ENCODE results near the gene CCR6.
"Not testable (repeated sequence)": the region's sequence is repeated elsewhere in the genome, so short reads cannot be mapped to it uniquely, and the experiment has no call there.

Gene CCR6

DNA sequence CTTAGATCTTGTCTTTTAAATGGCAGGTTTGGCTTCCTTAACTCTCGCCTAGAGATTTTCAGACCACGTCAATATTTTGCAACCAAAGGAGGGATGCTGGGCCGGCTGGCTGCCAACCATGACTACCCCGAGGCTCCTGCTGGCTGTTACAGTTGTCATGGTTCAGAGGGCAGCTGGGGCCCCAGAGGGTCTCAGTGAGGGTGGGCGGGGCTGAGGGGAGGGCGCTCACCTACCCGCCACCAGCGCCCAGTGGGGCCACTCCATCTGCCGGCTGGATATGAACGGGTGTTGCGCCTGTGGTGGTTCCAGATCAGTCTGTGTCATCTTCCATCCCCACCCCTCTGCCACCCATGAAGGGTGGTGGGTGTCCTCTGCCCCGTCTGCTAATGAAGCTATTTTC, 22.6 kb downstream of the CCR6 start:
- DNase-seq, result no peak

DNA sequence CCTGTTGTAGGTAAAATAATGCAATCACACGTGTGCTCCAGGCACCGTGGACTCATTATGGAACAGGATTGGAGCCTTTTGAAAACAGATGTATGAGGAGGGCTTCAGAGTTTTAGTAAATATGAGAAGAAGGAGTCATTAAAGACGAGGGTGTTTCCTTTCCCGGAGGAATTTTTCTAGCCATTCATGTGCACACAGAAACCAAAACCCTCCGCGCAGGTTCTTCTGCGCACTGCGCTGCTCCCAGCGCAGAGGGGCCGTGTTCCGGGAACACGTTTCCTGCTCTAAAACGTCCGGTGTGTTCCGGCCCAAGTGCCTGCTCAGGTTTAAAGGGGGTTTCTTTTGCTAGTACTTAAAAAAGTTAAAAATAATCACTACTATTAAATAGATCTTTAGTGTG, 23.2 kb downstream of the CCR6 start:
- DNase-seq, result no peak

DNA sequence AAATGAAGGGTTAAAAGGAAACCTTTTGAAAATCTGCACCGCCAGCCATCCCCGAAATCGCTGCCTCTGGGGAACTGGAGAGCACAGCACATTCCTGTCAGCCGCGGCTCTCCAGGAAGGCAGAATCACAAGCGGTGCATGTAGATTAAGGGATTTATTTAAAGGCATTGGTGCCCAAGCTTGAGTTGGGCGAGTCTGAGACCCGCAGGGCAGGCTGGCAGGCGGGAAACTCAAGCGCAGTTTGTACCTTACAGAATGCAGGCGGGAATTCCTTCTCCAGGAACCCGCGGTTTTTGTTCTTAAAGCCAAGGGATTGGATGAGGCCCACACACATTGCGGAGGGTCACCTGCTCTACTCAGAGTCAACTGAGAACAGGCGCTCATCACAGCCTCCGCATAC, 24.1 kb downstream of the CCR6 start:
- no peak for DNase-seq

DNA sequence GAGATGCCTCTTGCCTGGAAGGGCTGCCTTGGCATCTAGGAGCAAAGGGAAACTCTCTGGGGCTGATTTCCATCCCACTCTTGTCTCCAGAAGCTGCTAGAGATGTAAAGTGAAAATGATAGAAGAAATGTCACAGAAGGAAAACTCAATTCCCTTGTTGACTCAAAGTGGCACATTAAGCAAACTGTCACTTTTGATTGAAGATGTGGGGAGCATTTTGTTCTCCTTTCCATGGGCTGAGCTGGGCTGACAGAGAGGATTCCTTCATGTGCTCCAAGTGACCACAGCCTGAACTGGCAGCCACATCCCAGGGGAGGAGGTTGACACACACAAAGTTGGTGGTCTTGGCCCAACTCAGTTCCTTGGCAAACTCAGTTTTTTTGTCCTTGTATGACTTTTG, 25.1 kb downstream of the CCR6 start:
- DNase-seq, result no peak

DNA sequence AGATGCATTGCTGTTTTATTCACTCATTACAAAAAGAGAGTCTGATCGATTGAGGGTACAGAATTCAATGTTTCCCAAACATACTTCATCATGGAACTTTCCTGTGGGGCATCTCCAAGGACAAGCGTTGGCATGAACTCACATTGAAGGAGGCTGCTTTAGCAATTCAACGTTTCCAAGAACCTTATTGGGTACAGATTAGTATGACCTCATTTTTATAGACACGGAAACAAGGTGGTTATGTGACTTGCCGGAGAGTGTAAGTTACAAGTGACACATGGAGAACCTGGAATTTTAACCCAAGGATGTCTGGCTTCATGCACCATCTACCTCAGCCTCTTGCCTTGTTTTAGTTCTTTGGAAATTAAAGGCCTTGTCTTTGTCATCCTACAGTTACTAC, 26.1 kb downstream of the CCR6 start:
- DNase-seq, result no peak

DNA sequence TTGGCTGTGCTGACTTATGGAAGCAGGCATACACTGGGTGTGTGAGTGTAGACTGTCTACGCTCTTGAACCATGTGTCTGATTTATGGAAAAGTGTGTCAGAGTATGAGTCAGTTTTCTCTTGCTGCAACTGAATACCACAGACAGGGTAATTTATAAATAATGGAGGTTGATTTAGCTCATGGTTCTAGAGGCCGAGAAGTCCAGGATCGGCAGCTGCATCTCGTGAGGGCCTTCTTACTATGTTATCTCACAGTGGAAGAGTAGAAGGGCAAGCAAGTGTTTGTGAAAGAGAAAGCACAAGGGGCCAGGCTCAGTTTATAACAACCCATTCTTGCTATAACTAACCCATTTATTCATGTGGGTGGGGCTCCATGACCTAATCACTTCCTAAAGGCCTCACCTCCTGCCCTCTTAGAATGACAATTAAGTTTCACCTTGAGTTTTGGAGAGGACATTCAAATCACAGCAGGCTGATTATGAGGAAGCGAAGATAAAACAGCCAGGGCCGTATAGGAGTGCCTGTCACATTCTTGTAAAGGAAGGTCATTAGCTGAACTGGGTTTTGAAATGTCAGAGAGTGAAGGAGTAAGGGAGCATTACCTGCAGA, 28.1 kb downstream of the CCR6 start:
- no peak for DNase-seq

DNA sequence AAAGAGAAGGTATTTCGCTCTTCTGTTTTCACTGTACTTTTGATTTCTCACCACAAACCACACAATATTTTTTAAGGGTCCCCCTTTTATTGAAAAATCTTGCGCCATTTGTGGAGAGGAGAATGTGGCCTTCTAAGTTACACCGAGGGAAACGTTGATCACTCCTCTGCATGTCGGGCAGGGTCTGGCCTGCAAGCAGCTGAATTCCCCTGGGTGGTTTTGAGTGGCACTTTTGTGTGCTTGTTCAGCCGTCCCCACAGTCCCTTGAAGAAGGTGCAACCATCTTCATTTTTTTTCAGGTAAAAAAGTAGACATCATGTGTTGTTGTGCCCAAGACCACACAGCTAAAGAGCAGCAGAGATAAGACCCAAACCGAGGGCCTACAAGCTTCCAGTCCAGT, 28.8 kb downstream of the CCR6 start:
- no peak for DNase-seq

DNA sequence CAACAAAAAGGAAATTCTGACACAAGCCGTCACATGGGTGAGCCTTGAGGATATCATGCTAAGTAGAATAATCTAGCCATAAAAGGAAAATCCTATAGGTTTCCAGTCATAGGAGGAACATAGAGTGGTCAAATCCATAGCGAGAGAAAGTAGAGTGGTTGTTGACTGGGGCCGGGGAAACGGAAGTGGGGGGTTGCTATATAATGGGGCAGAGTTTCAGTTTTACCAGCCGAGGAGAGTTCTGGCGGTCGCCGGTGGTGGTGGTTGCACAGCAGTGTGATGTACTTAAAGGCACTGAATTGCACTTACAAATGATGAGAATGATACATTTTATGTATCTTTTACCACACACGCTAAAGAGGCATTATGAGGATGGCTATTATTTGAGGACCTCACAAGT, 30.0 kb downstream of the CCR6 start:
- DNase-seq, result no peak

DNA sequence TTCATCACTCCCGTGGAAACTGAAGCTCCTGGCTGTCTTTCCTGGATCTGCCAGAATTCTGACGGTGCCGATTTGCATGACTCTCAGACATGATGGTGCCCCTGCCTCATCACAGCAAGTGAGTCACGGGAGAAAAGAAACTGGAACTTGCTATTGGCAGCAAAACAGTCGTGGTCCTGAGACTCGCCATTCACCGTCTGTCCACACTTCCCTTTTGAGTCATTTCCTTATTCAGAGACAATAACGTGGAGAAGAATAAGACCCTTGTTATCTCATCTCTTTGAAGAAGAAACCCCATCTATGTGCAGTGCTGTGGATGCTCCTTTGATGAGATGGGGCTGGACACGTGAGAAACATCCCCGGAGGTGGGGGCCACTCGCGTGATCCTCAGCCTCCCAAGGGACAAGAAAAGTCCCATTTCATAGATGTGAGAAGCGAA, 30.6 kb downstream of the CCR6 start:
- DNase-seq, result no peak

DNA sequence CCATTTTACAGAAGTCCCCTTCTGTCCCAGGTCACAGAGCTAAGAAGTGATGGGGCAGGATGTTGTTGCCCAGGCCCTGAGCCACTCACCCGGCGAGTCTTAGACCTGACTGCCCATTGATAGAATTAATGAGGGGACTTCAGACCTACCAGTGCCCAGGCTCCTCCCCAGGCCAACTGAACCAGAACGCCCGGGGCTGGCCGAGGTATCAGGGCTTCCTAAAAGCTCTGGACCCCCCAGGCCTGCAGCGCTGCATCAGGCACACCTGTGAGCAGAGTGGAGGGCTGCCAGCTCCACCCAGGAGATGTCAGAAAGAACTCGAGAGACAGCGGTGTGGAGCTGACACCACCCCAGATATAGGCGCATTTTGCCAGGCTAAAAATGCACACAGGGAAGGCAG, 31.4 kb downstream of the CCR6 start:
- no peak for DNase-seq

DNA sequence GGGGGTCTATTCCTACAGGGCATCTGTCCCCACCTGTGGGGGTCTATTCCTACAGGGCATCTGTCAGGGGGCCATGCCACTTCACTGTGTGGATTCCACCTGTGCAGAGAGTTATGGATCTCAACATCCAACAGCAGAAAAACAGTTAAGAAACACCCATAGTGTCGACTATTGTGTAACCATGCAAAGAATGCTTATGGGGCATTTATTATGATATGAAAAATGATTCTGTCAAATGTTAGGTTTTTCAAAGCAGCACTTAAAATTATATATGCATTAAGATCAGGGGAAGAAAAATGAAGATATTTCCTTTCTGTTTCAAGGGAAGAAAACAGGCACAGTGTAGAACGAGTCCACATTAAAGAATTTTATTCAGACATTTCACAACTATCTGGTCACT, 32.0 kb downstream of the CCR6 start:
- DNase-seq, result no peak

DNA sequence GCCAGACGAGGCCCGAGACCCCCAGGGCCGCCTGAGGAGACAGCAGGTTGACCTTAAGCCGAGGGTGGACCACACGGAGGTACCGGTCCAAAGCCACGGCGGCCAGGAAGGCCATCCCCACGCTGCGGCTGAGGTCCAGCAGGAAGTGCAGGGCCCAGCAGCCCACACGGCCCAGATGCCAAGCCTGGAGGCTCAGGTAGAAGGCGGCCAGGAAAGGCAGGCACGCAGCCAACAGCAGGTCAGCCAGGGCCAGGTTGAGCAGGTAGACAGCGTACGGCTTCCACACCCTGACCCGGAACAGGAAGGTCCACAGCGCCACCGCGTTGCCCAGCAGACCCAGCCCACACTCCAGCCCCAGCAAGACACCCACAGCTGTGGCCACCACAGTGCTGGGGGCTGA, 34.5 kb downstream of the CCR6 start:
- DNase-seq, result no peak

DNA sequence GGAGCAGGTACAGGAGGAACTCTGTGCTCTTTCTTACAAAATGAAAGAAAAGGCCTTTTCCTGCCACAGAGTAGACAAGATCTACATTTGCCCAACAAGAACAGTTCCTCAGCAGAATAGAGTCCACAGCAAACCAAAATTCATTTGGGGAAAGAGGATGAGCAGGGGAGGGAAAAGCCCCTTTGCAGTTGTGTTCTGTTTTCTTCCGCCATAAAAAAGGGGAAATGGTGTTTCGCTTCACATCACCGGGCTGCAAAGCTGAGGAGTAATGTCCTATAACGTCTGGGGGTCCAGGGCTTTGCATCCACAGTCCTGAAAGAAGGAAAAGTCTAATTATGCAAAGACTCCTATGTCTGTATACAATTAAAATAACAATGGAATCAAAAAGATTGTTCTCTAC, 35.0 kb downstream of the CCR6 start, which contains the start of gene GPR31:
Gene GPR31, minus strand, starts transcription at position 118 of the 400 bp plus-strand sequence. CDS start 149 bp downstream, outside the sequence.
- DNase-seq, result no peak

DNA sequence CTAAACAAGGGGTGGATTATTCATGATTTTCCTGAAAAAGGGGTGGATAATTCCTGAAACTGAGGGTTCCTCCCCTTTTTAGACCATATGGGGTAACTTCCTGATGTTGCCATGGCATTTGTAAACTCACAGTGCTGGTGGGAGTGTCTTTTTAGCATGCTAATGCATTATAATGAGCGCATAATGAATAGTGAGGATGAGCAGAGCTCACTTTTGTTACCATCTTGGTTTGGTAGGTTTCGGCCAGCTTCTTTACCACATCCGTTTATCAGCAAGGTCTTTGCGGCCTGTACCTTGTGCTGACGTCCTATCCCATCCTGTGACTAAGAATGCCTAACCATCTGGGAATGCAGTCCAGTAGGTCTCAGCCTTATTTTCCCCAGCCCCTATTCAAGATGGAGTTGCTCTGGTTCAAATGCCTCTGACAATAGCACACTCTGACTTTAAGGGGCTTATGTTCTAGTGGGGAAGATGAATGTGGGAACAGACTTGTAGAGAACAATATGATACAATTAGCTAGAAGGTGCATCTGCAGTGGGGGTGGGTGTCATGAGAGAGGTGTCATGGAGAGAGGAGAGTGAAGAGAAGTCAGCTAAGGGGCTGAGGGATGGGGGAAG, 39.1 kb downstream of the CCR6 start:
- DNase-seq, result no peak

DNA sequence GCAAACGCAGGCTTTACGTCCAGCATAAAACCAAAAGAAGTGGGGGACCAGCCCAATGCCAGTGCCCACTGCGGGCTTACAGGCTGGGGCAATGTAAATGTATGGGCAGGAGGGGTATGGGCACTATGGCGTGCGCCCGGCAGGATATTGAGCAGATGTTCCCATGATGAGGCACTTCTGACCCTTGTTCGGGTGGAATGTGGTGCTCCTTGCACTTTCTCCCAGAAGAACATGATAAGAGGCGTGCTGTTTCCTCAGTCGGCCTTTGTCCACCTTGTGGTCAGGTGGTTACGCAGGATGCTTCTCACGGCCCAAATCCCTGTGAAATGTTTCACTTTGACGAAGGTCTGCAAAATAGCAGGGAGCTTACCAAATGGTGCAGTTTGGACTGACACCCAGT, 39.7 kb downstream of the CCR6 start:
- no peak for DNase-seq

DNA sequence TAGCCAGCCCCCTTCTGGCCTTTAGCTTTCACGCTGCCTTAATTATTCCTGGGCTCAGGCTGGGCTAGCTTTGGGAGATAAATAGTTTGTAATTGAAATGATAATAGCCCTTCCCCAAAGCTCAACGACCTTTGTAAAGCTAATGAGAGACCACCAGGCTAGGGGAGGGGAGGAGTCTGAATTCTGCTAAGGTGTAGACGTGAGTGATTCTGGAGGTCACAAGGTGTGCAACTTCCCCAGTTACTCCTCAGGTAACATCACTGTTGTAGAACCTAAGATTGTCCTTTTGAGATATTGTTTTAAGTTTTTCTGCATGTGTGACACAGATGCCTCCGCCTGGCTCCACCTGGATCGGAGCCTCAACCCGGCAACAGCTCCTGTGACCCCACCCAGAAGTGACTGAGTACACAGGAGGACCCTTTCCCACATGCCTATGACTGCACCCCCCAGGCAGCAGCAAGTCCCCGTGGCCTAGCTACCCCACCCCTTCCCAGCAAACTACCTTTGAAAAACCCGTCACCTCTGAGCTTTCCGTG, 40.6 kb downstream of the CCR6 start:
- no peak for DNase-seq

DNA sequence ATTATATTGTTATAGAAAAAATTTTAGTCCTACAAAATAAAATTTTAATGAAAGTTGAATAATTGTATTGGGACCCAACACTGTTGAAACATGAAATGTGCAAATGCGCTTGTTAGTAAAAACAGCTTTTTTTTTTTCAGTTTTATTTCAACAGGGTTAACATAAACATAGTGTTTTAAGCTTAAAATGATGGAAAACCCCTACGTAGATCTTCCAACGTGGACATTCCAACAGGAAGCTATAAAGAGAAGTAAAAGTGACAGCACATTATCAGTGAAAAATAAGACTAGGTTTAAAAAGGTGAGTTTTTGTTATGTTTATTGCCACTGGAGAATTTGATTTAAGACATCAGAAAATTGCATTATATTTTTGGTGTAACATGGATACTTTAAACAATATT, 41.4 kb downstream of the CCR6 start:
- DNase-seq, result no peak

DNA sequence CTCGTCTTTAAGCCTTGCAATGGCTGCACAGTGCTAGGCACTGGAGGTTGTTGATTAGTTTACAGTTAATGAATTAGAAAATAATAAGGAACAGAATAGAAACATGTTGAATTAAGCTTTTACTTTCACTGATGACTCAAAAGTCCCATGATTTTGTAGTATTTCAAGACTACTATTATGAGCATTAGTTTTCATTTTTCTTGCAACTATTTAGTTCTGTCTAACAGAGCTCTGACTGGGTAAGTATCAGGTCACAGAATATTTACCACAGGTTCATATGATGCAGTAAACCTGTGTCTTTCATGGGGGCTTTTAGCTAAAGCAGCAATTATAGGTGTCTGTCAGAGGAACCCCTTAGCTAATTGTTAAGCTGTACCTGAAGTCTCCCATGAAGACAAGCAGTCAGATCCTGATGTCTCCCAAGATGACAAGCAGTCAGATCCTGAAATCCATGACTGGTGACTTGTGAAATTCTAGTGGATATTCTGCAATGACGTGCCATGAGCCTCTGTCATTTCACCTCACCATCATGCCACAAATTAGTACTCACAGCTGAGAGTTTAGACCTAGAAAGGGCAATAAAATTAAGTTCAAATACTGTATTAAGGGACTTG, 43.1 kb downstream of the CCR6 start:
- no peak for DNase-seq

DNA sequence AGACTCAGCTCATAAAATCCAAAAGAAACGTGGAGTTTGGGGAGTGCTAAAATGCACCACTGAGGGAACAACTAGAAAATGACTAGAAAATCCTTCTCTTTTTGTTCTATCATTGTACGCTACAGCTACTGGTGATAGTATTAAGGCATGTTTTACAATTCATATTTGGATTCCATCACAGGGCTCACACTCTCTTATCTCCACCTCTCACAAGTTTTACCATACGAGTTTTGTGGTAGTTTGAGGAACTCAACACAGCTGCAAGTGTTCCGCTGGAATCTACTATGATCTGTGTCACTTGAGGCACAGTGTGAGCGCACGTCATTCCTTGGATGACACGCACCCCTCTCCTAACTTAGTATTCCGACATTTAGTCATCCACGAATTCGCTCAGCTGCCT, 44.8 kb downstream of the CCR6 start:
- DNase-seq, result not testable (repeated sequence)

DNA sequence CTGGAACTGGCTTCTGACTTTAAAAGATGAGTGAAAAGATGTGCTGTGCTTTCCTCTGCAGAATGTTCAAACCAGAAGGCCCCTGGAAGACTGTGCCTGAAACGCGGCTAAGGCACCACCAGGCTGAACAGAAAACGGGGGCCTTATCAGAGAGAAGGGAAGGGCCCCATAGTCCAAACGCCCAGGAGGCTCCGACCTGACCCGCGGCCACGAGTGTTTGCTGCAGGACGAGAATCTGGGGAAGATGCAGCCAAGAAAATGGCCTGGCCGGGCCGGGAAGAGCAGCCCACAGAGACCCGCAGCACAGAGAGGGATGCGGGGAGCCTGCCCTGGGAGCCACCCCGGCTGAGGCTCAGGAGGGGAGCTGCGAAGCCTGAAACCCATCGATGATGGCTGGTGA, 45.4 kb downstream of the CCR6 start:
- DNase-seq, result not testable (repeated sequence)

DNA sequence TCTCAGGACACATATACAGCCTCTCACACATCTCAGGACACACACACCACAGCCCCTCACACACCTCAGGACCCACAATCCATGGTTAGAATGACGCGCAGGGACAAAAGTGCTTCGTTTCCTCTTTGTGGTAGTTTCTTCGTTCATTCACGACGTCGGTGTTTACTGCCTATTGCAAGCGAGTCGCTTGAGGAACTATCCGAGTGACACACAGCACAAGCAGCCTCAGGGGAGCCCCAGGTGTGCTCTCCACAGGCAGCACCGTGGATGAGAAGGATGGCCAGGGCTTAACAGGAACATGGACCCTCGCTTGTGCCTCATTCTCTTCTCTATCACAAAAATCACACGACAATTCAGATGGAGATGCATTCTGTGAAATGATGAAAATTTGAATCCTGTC, 47.0 kb downstream of the CCR6 start:
- DNase-seq, result not testable (repeated sequence)

DNA sequence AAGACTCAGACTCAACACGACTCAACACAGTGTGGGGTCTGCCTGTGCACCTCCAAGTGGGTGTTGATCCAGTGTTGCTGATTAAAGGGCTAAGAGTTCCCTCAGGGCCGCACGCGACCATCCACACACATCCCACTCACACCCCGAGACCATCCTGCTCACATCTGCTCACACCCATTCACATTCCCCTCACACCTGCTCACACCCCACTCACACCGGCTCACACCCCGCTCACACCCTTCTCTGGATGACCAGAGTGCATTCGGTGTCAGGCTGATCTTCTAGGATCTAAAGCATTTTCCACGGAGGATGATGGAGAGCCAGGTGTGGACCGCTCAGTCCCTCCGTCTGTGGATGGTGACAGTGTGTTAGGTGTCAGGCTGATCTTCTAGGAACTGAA, 48.4 kb downstream of the CCR6 start:
- not testable (repeated sequence) for DNase-seq

DNA sequence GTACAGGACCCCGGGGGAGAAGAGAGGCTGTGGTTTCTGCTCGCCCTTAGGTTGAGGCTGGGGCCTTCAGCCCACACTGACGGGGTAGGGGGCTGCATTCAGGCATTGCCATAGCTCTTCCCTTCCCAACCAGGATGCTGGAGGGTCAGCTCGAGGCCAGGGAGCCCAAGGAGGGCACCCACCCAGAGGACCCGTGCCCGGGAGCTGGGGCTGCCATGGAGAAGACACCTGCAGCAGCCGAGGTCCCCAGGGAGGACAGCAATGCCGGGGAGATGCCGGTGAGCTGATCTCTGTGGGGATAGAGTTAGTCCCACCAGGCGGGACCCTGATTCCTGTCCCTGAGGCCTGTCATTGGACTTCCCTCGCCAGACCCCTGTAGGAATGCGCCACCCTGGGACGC, 49.1 kb downstream of the CCR6 start:
- not testable (repeated sequence) for DNase-seq

DNA sequence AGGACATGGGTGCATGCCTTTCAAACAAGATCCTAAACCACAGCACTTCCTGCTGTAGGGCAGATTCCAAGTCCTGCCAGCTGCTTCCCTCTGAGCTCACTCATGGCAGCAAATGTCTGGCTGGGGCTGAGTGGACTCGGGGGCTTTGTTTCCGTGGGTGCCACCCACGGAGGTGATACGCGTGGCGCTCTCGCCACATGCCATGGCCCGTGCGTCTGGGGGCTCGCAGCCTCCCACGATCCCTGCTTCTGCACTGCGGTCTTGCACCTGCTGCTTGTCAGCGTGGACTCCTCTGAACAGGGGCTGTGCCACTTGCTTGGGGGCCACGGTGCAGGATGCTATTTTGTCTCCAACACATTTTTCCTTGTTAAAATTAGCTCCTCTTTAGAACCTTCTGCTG, 54.4 kb downstream of the CCR6 start:
- not testable (repeated sequence) for DNase-seq
